H9 (cell line): ENCODE results near the gene MXRA7. TPM values are rescaled to one million over a fixed set of nuclear protein-coding genes. Genes with fewer than 3 reads are reported as not detected.
A peak's percentile ranks its signal among the peaks of the same experiment; 100 is the strongest.

Source experiments
- DNase-seq: peaks from one replicate; pipeline ENCODE4 v3.0.0-alpha.2; 2017
- H2AFZ ChIP-seq: one replicate; pipeline ENCODE4 v1.6.1; 2013; ENCODE audit warnings: mild to moderate bottlenecking, low read length, control low read depth, moderate library complexity
- H2AK5ac ChIP-seq: 2 replicates; pipeline ENCODE4 v1.6.1; 2013; ENCODE audit warnings: low read length, control low read depth, mixed read lengths; ENCODE audit not compliant: insufficient read length
- H2BK120ac ChIP-seq: one replicate; pipeline ENCODE4 v1.6.1; 2013; ENCODE audit warnings: low read depth, mild to moderate bottlenecking, low read length, control low read depth, inconsistent platforms; ENCODE audit not compliant: poor library complexity, severe bottlenecking
- H2BK12ac ChIP-seq: 2 replicates; pipeline ENCODE4 v1.6.1; 2013; ENCODE audit warnings: low read length, control low read depth, mixed read lengths, low read depth; ENCODE audit not compliant: insufficient read length
- H2BK15ac ChIP-seq: 2 replicates; pipeline ENCODE4 v1.6.1; 2013; ENCODE audit warnings: low read depth, low read length, control low read depth
- H2BK20ac ChIP-seq: one replicate; pipeline ENCODE4 v1.6.1; 2013; ENCODE audit warnings: low read depth, mild to moderate bottlenecking, low read length, control low read depth, inconsistent platforms; ENCODE audit not compliant: poor library complexity, severe bottlenecking
- H2BK5ac ChIP-seq: 2 replicates; pipeline ENCODE4 v1.6.1; 2013; ENCODE audit warnings: low read length, control low read depth, mixed read lengths; ENCODE audit not compliant: insufficient read length
- H3K14ac ChIP-seq: 2 replicates; pipeline ENCODE4 v1.6.1; 2013; ENCODE audit warnings: low read length, control low read depth; ENCODE audit not compliant: insufficient read depth
- H3K18ac ChIP-seq: 2 replicates; pipeline ENCODE4 v1.6.1; 2013; ENCODE audit warnings: low read depth, mild to moderate bottlenecking, mixed read lengths, low read length, control low read depth; ENCODE audit not compliant: insufficient read length
- H3K23ac ChIP-seq: 2 replicates; pipeline ENCODE4 v1.6.1; 2013; ENCODE audit warnings: low read length, control low read depth, mixed read lengths, low read depth; ENCODE audit not compliant: insufficient read length
- H3K23me2 ChIP-seq: 2 replicates; pipeline ENCODE4 v1.6.1; 2013; ENCODE audit warnings: low read depth, mild to moderate bottlenecking, mixed read lengths, low read length, control low read depth; ENCODE audit not compliant: insufficient read length, poor library complexity, severe bottlenecking
- H3K27ac ChIP-seq: 2 replicates; pipeline ENCODE4 v1.5.1; 2013; ENCODE audit warnings: low read length, control low read depth, mixed read lengths, low read depth; ENCODE audit not compliant: insufficient read length
- H3K27me3 ChIP-seq: 2 replicates; pipeline ENCODE4 v1.6.1; 2013; ENCODE audit warnings: low read length, control low read depth, inconsistent platforms; ENCODE audit not compliant: insufficient read depth
- H3K4ac ChIP-seq: 2 replicates; pipeline ENCODE4 v1.6.1; 2013; ENCODE audit warnings: low read depth, mild to moderate bottlenecking, control low read depth, inconsistent platforms, low read length, moderate library complexity
- H3K4me1 ChIP-seq: 2 replicates; pipeline ENCODE4 v1.6.1; 2013; ENCODE audit warnings: low read length, control low read depth, inconsistent platforms; ENCODE audit not compliant: insufficient read depth
- H3K4me2 ChIP-seq: 2 replicates; pipeline ENCODE4 v1.6.1; 2013; ENCODE audit warnings: low read length, control low read depth, mixed read lengths; ENCODE audit not compliant: insufficient read length, insufficient read depth
- H3K56ac ChIP-seq: 2 replicates; pipeline ENCODE4 v1.6.1; 2013; ENCODE audit warnings: low read depth, mild to moderate bottlenecking, mixed read lengths, low read length, control low read depth; ENCODE audit not compliant: insufficient read length
- H3K79me1 ChIP-seq: 2 replicates; pipeline ENCODE4 v1.6.1; 2013; ENCODE audit warnings: low read depth, mild to moderate bottlenecking, moderate library complexity, low read length, control low read depth, inconsistent platforms; ENCODE audit not compliant: insufficient read depth, poor library complexity, severe bottlenecking
- H3K79me2 ChIP-seq: 2 replicates; pipeline ENCODE4 v1.6.1; 2013; ENCODE audit warnings: low read length, control low read depth, inconsistent platforms; ENCODE audit not compliant: insufficient read depth
- H3K9ac ChIP-seq: 2 replicates; pipeline ENCODE4 v1.6.1; 2013; ENCODE audit warnings: low read length, control low read depth, mixed read lengths; ENCODE audit not compliant: insufficient read length; ENCODE audit errors: extremely low read depth
- H3K9me3 ChIP-seq: one replicate; pipeline ENCODE4 v1.6.1; 2013; ENCODE audit warnings: low read depth, low read length, inconsistent platforms; ENCODE audit not compliant: control insufficient read depth
- H3T11ph ChIP-seq: one replicate; pipeline ENCODE4 v1.6.1; 2013; ENCODE audit warnings: mild to moderate bottlenecking, low read length, control low read depth, inconsistent platforms
- H4K20me1 ChIP-seq: one replicate; pipeline ENCODE4 v1.6.1; 2013; ENCODE audit not compliant: control insufficient read depth, insufficient read length, insufficient read depth
- H4K5ac ChIP-seq: 2 replicates; pipeline ENCODE4 v1.6.1; 2013; ENCODE audit warnings: low read depth, mild to moderate bottlenecking, mixed read lengths, low read length, control low read depth; ENCODE audit not compliant: insufficient read length
- H4K8ac ChIP-seq: replicated peaks from 2 replicates; pipeline ENCODE4 v1.6.1; 2013; ENCODE audit warnings: low read length, control low read depth, mixed read lengths, low read depth; ENCODE audit not compliant: insufficient read length
- H4K91ac ChIP-seq: 2 replicates; pipeline ENCODE4 v1.6.1; 2013; ENCODE audit warnings: low read depth, mild to moderate bottlenecking, moderate library complexity, mixed read lengths, low read length, control low read depth; ENCODE audit not compliant: insufficient read length
- H3K27ac Mint-ChIP-seq, 3 experiments: 2 replicates in 2 of 3; 3 replicates in 1 of 3; pipeline ENCODE4 v1.8.0; 2020 to 2021; ENCODE audit warnings: mixed read lengths in 3 of 3, mild to moderate bottlenecking in 1 of 3, moderate library complexity in 1 of 3
- H3K27me3 Mint-ChIP-seq: 2 replicates; pipeline ENCODE4 v1.8.0; 2021; ENCODE audit warnings: low read depth, mild to moderate bottlenecking, moderate library complexity, mixed read lengths
- H3K36me3 Mint-ChIP-seq, 3 experiments: 2 replicates in 2 of 3; 3 replicates in 1 of 3; pipeline ENCODE4 v1.8.0; 2020 to 2021; ENCODE audit warnings: low read depth in 3 of 3, mixed read lengths in 3 of 3; ENCODE audit not compliant: insufficient read depth in 1 of 3
- H3K4me1 Mint-ChIP-seq, 2 experiments: 2 replicates each; pipeline ENCODE4 v1.8.0; 2020; ENCODE audit warnings: mixed read lengths in 2 of 2
- H3K4me3 Mint-ChIP-seq, 2 experiments: 2 replicates in 1 of 2; 3 replicates in 1 of 2; pipeline ENCODE4 v1.8.0; 2020 to 2021; ENCODE audit warnings: mild to moderate bottlenecking in 2 of 2, mixed read lengths in 2 of 2, moderate library complexity in 1 of 2
- H3K9me3 Mint-ChIP-seq, 2 experiments: 2 replicates in 1 of 2; 3 replicates in 1 of 2; pipeline ENCODE4 v1.8.0; 2020; ENCODE audit warnings: mild to moderate bottlenecking in 2 of 2, mixed read lengths in 2 of 2, moderate library complexity in 1 of 2
- whole genome bisulfite sequencing: extraction: QIAGEN DNeasy Blood & Tissue Kit; methylation state at CpG from one replicate; pipeline ENCODE4 v1.1.7; 2013; ENCODE audit warnings: missing lambda C conversion rate, low lambda C conversion rate, mixed read lengths; ENCODE audit not compliant: insufficient read length; ENCODE audit errors: extremely low coverage; 5-methylcytosine and 5-hydroxymethylcytosine counted together
- total RNA-seq: library from RNA; stranded (reverse); gene quantifications from 2 replicates; pipeline ENCODE4 v1.2.1, GENCODE V29; 2021
- TF ChIP-seq, protein P1 (sequence below): fragments of 200-600 bp; sonication (generic); conservative IDR thresholded peaks from 3 replicates; pipeline ENCODE4 v1.8.0; 2021; ENCODE audit warnings: antibody characterized with exemption, mild to moderate bottlenecking

MXRA7 gene
- total RNA-seq, 1 experiment from 2014 or later, result 28.2 TPM

DNA sequence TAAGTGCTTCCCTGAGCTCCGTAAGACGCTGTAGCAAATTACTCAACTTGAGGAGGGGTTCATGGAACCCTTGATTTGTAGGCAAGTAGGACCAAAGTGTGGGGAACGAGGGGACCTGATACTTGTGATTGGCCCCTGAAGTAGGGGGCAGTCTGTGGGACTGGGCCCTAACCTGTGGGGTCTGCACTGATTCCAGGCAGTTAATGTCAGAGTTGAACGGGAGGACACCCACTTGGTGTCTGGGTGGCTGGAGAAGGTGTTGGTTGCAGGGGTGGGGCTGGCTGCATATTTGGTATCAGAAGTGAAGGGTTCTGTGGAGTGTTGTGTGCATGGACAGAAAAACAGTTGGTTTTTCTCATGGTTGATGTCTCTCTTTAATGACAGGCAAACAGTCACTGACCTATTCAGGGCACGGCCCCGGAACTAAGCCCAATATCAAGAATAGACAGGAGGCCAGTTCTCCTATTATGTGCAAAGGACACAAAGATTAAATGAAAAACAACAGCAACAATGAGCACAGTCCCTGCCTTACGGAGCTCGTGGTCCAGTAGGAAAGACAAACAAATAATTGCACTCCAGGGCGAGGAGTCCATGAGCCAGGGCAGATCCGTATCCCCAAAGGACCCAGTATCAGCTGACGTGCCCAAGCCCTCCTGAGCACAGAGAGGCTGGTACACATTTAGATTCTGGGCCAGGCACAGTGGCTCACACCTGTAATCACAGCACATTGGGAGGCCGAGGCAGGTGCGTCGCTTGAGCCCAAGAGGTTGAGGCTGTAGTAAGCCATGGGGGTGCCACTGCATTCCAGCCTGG is 19.2 kb downstream of the MXRA7 start:
- Histone ChIP-seq H3K4me2 (no peak overlapping the region), H2AK5ac (no peak overlapping the region), H3K56ac (no peak overlapping the region), H2AFZ (no peak overlapping the region), H3K27me3 (no peaks in the 10 kb centered on the region), H2BK120ac (no peak overlapping the region), H3K9ac (no peak overlapping the region), H2BK5ac (no peak overlapping the region), H2BK12ac (no peak overlapping the region), H2BK15ac (no peak overlapping the region), H3K79me2 (no peaks in the 10 kb centered on the region), H3K14ac (no peak overlapping the region), H3K79me1 (no peaks in the 10 kb centered on the region), H3T11ph (no peak overlapping the region), H3K9me3 (no peaks in the 10 kb centered on the region), H4K91ac (no peak overlapping the region), H3K23ac (no peak overlapping the region), H3K23me2 (peaks cover 3% of the 10 kb centered on the region), H3K4me1 (peaks cover 3% of the 10 kb centered on the region; the same call in 1 of the 2 replicates), H4K20me1 (no peaks in the 10 kb centered on the region), H4K5ac (no peak overlapping the region), H3K18ac (no peak overlapping the region), H3K27ac (no peak overlapping the region), H4K8ac (no peak overlapping the region), H3K4ac (no peak overlapping the region), H2BK20ac (no peak overlapping the region)
- Mint-ChIP-seq H3K4me1 (peaks cover 16 to 29% of the 10 kb centered on the region in 2 experiments), H3K9me3 (no peaks in the 10 kb centered on the region), H3K4me3 (no peak overlapping the region), H3K27me3 (no peaks in the 10 kb centered on the region), H3K27ac (peak overlapping the region in 1 of 3 experiments; percentile 62; a peak in 3 of 7 replicates), H3K36me3 (no peaks in the 10 kb centered on the region)
- TF ChIP-seq, protein P1, sequence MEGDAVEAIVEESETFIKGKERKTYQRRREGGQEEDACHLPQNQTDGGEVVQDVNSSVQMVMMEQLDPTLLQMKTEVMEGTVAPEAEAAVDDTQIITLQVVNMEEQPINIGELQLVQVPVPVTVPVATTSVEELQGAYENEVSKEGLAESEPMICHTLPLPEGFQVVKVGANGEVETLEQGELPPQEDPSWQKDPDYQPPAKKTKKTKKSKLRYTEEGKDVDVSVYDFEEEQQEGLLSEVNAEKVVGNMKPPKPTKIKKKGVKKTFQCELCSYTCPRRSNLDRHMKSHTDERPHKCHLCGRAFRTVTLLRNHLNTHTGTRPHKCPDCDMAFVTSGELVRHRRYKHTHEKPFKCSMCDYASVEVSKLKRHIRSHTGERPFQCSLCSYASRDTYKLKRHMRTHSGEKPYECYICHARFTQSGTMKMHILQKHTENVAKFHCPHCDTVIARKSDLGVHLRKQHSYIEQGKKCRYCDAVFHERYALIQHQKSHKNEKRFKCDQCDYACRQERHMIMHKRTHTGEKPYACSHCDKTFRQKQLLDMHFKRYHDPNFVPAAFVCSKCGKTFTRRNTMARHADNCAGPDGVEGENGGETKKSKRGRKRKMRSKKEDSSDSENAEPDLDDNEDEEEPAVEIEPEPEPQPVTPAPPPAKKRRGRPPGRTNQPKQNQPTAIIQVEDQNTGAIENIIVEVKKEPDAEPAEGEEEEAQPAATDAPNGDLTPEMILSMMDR, result no peak
- WGBS, result no CpG with 5 or more reads among the region's 14 CpGs
- DNase-seq, result no peak
